ENCODE measurements around the gene GNLY.

GNLY gene

GRCh38 chr2:85672456-85672855, 21.7 kb upstream of the GNLY start:
- Mint-ChIP-seq H3K27ac (no peak overlapping the region), H3K36me3 (ENCODE audit: low read depth) (no peaks in the 10 kb centered on the region), H3K27me3 (no peaks in the 10 kb centered on the region), H3K9me3 (no peaks in the 10 kb centered on the region), H3K4me1 (ENCODE audit: low read depth) (no peaks in the 10 kb centered on the region), H3K4me3 (no peak overlapping the region)

GRCh38 chr2:85673716-85674375, 20.3 kb upstream of the GNLY start:
- Mint-ChIP-seq H3K4me3 (no peak overlapping the region), H3K9me3 (no peaks in the 10 kb centered on the region), H3K4me1 (ENCODE audit: low read depth) (no peaks in the 10 kb centered on the region), H3K36me3 (ENCODE audit: low read depth) (no peaks in the 10 kb centered on the region), H3K27me3 (no peaks in the 10 kb centered on the region), H3K27ac (no peak overlapping the region)

GRCh38 chr2:85674417-85674816, 19.7 kb upstream of the GNLY start:
- Mint-ChIP-seq H3K36me3 (ENCODE audit: low read depth) (no peaks in the 10 kb centered on the region), H3K9me3 (no peaks in the 10 kb centered on the region), H3K27me3 (no peaks in the 10 kb centered on the region), H3K4me3 (no peak overlapping the region), H3K27ac (no peak overlapping the region), H3K4me1 (ENCODE audit: low read depth) (no peaks in the 10 kb centered on the region)

GRCh38 chr2:85675427-85675826, 18.7 kb upstream of the GNLY start:
- H3K36me3 Mint-ChIP-seq (ENCODE audit: low read depth), result no peaks in the 10 kb centered on the region
- no peaks in the 10 kb centered on the region for H3K9me3 Mint-ChIP-seq
- no peaks in the 10 kb centered on the region for H3K27me3 Mint-ChIP-seq
- H3K4me1 Mint-ChIP-seq (ENCODE audit: low read depth), result peaks cover 4% of the 10 kb centered on the region
- H3K4me3 Mint-ChIP-seq, result no peak overlapping the region
- H3K27ac Mint-ChIP-seq, result no peak overlapping the region

- H3K9me3 Mint-ChIP-seq, result no peaks in the 10 kb centered on the region
- no peak overlapping the region for H3K27ac Mint-ChIP-seq
- peaks cover 8% of the 10 kb centered on the region for H3K4me1 Mint-ChIP-seq (ENCODE audit: low read depth)
- H3K4me3 Mint-ChIP-seq, result no peak overlapping the region
- H3K27me3 Mint-ChIP-seq, result no peaks in the 10 kb centered on the region
- no peaks in the 10 kb centered on the region for H3K36me3 Mint-ChIP-seq (ENCODE audit: low read depth)
Measured at GRCh38 chr2:85675866-85676548, 18.2 kb upstream of the GNLY start.

GRCh38 chr2:85678377-85678776, 15.8 kb upstream of the GNLY start:
- Mint-ChIP-seq H3K27ac (no peak overlapping the region), H3K9me3 (no peaks in the 10 kb centered on the region), H3K4me3 (no peak overlapping the region), H3K4me1 (ENCODE audit: low read depth) (peaks cover 13% of the 10 kb centered on the region), H3K36me3 (ENCODE audit: low read depth) (no peaks in the 10 kb centered on the region), H3K27me3 (no peaks in the 10 kb centered on the region)

GRCh38 chr2:85678794-85679672, 15.1 kb upstream of the GNLY start:
- no peak overlapping the region for H3K27ac Mint-ChIP-seq
- no peak overlapping the region for H3K4me3 Mint-ChIP-seq
- H3K4me1 Mint-ChIP-seq (ENCODE audit: low read depth), result peaks cover 13% of the 10 kb centered on the region

GRCh38 chr2:85680707-85681371, 13.3 kb upstream of the GNLY start:
- Mint-ChIP-seq H3K9me3 (no peaks in the 10 kb centered on the region), H3K27ac (no peak overlapping the region), H3K4me1 (ENCODE audit: low read depth) (peaks cover 13% of the 10 kb centered on the region), H3K27me3 (no peaks in the 10 kb centered on the region), H3K36me3 (ENCODE audit: low read depth) (no peaks in the 10 kb centered on the region), H3K4me3 (no peak overlapping the region)

More at GRCh38 chr2:85678794-85679672, 15.1 kb upstream of the GNLY start:
- Mint-ChIP-seq H3K36me3 (ENCODE audit: low read depth) (no peaks in the 10 kb centered on the region), H3K9me3 (no peaks in the 10 kb centered on the region), H3K27me3 (no peaks in the 10 kb centered on the region)

GRCh38 chr2:85681372-85681763, 12.8 kb upstream of the GNLY start:
- no peaks in the 10 kb centered on the region for H3K27me3 Mint-ChIP-seq
- no peak overlapping the region for H3K27ac Mint-ChIP-seq
- no peak overlapping the region for H3K4me3 Mint-ChIP-seq

GRCh38 chr2:85681776-85682175, 12.4 kb upstream of the GNLY start:
- Mint-ChIP-seq H3K4me3 (no peak overlapping the region), H3K36me3 (ENCODE audit: low read depth) (no peaks in the 10 kb centered on the region), H3K9me3 (no peaks in the 10 kb centered on the region), H3K27ac (no peak overlapping the region), H3K27me3 (no peaks in the 10 kb centered on the region), H3K4me1 (ENCODE audit: low read depth) (peaks cover 13% of the 10 kb centered on the region)

More at GRCh38 chr2:85681372-85681763, 12.8 kb upstream of the GNLY start:
- Mint-ChIP-seq H3K4me1 (ENCODE audit: low read depth) (peaks cover 13% of the 10 kb centered on the region), H3K9me3 (no peaks in the 10 kb centered on the region), H3K36me3 (ENCODE audit: low read depth) (no peaks in the 10 kb centered on the region)

- Mint-ChIP-seq H3K9me3 (no peaks in the 10 kb centered on the region), H3K27me3 (no peaks in the 10 kb centered on the region), H3K4me3 (no peak overlapping the region), H3K27ac (no peak overlapping the region), H3K36me3 (ENCODE audit: low read depth) (no peaks in the 10 kb centered on the region), H3K4me1 (ENCODE audit: low read depth) (peaks cover 13% of the 10 kb centered on the region)
Measured at GRCh38 chr2:85682378-85682777, 11.8 kb upstream of the GNLY start.

GRCh38 chr2:85684380-85684779, 9.8 kb upstream of the GNLY start:
- Mint-ChIP-seq H3K9me3 (no peaks in the 10 kb centered on the region), H3K36me3 (ENCODE audit: low read depth) (no peaks in the 10 kb centered on the region), H3K4me3 (no peak overlapping the region), H3K27me3 (no peaks in the 10 kb centered on the region), H3K4me1 (ENCODE audit: low read depth) (peaks cover 13% of the 10 kb centered on the region), H3K27ac (no peak overlapping the region)

GRCh38 chr2:85684806-85685205, 9.4 kb upstream of the GNLY start:
- Mint-ChIP-seq H3K27ac (no peak overlapping the region), H3K4me1 (ENCODE audit: low read depth) (peaks cover 13% of the 10 kb centered on the region), H3K4me3 (no peak overlapping the region), H3K9me3 (no peaks in the 10 kb centered on the region), H3K27me3 (no peaks in the 10 kb centered on the region), H3K36me3 (ENCODE audit: low read depth) (no peaks in the 10 kb centered on the region)

- Mint-ChIP-seq H3K4me3 (no peak overlapping the region), H3K27me3 (peaks cover 4% of the 10 kb centered on the region), H3K4me1 (ENCODE audit: low read depth) (peaks cover 24% of the 10 kb centered on the region), H3K36me3 (ENCODE audit: low read depth) (no peaks in the 10 kb centered on the region), H3K9me3 (no peaks in the 10 kb centered on the region), H3K27ac (peak overlapping the region; percentile 17)
Measured at GRCh38 chr2:85690932-85691331, 3.2 kb upstream of the GNLY start.

Measured in stimulated activated naive CD8-positive, alpha-beta T cell treated with anti-CD3 and anti-CD28 coated beads, Interleukin-15, Interleukin-2, amounts not matched to agents 100 ng/mL and 50 ng/mL, for 24 hours (primary cell).